Spleen (tissue), 11 donors: Measurements from ENCODE around the gene PHF21B. TPM values are rescaled to one million over a fixed set of nuclear protein-coding genes. Genes with fewer than 3 reads are reported as not detected.

ENCODE experiments used
- DNase-seq: peaks from one replicate; pipeline ENCODE4 v3.0.0-alpha.2; 2020
- H3K27ac ChIP-seq, 8 donors: fragments of 200-600 bp; sonication (generic) in 7 of 8; 1 replicate in 4 of 8; 2 replicates in 4 of 8; pipeline versions ENCODE4 v1.5.0 to v1.8.0; 2016 to 2021; ENCODE audit warnings: inconsistent platforms in 4 of 8, mild to moderate bottlenecking in 4 of 8, moderate library complexity in 1 of 8
- H3K27me3 ChIP-seq, 7 donors: fragments of 200-600 bp; sonication (generic) in 6 of 7; replicated peaks in 1 of 7; 1 replicate in 4 of 7; 2 replicates in 3 of 7; pipeline versions ENCODE4 v1.5.0 to v1.8.0; 2016 to 2021; ENCODE audit warnings: inconsistent platforms in 3 of 7, mild to moderate bottlenecking in 1 of 7
- H3K36me3 ChIP-seq, 6 donors: fragments of 200-600 bp; sonication (generic) in 5 of 6; 1 replicate in 4 of 6; 2 replicates in 2 of 6; pipeline versions ENCODE4 v1.5.0 to v1.8.0; 2016 to 2021; ENCODE audit warnings: inconsistent platforms in 2 of 6
- H3K4me1 ChIP-seq, 6 donors: fragments of 200-600 bp; sonication (generic) in 5 of 6; 1 replicate in 3 of 6; 2 replicates in 3 of 6; pipeline versions ENCODE4 v1.5.0 to v1.8.0; 2016 to 2021; ENCODE audit warnings: inconsistent platforms in 3 of 6
- H3K4me3 ChIP-seq, 8 donors: fragments of 200-600 bp; sonication (generic) in 7 of 8; 1 replicate in 4 of 8; 2 replicates in 4 of 8; pipeline versions ENCODE4 v1.5.0 to v1.8.0; 2016 to 2021; ENCODE audit warnings: inconsistent platforms in 4 of 8, mild to moderate bottlenecking in 4 of 8, moderate library complexity in 2 of 8
- H3K9me3 ChIP-seq, 8 donors: fragments of 200-600 bp; sonication (generic) in 7 of 8; 1 replicate in 4 of 8; 2 replicates in 4 of 8; pipeline versions ENCODE4 v1.5.0 to v1.8.0; 2016 to 2021; ENCODE audit warnings: inconsistent platforms in 4 of 8
- CTCF ChIP-seq, 11 experiments: fragments of 200-600 bp in 7 of 11; fragments of 450-650 bp in 4 of 11; sonication (generic) in 4 of 11; IDR thresholded peaks in 8 of 11; conservative IDR thresholded peaks in 3 of 11; 1 replicate in 7 of 11; 2 replicates in 4 of 11; pipeline versions ENCODE4 v1.4.0 to v1.8.0; 2016 to 2021; ENCODE audit warnings: antibody characterized with exemption in 11 of 11, inconsistent platforms in 4 of 11, mild to moderate bottlenecking in 1 of 11
- POLR2A ChIP-seq, 3 donors: fragments of 450-650 bp; IDR thresholded peaks; one replicate each; pipeline ENCODE4 v1.5.1; 2017; ENCODE audit warnings: antibody characterized with exemption in 3 of 3, mild to moderate bottlenecking in 1 of 3
- POLR2AphosphoS5 ChIP-seq, 3 donors: sonication (generic); formaldehyde crosslinking; IDR thresholded peaks; one replicate each; pipeline ENCODE4 v1.5.1; 2017; ENCODE audit warnings: antibody characterized with exemption in 3 of 3
- WGBS, 5 donors: extraction: QIAGEN DNeasy Blood & Tissue Kit in 3 of 5; methylation state at CpG; one replicate each; pipeline versions ENCODE4 v1.1.5 to v1.1.7; 2013 to 2018; 5-methylcytosine and 5-hydroxymethylcytosine counted together
- intact Hi-C: fragments of 100-400 bp; cut with DNase I; formaldehyde crosslinking; loops from one replicate; pipeline ENCODE4 v1.15.0; 2023; ENCODE audit warnings: low total_unique reads
- polyA plus RNA-seq, 3 donors: library from polyadenylated mRNA; stranded (reverse); fragments of 200-250 nt; gene quantifications; one replicate each; pipeline ENCODE4 v1.2.1, GENCODE V29; 2013
- total RNA-seq, 7 donors: library from RNA; depleted of rRNA in 3 of 7; stranded (reverse); fragments of >200 nt in 3 of 7; fragmentation: NEBNext Ultra II Directional in 4 of 7; extraction: Animal tissue kit (Norgen Biotek cat#: 25700) in 4 of 7; gene quantifications; one replicate each; pipeline versions ENCODE4 v1.1.0 to v1.2.1, GENCODE V29; 2016 to 2021
- donor health status: healthy with polysubstance abuse.
- donor health status: DM: no; HTN: no; CAD: no; lungs with moderate emphysema.
- donor health status: DM: no; HTN: no; CAD: no.
- donor health status: Bipolar disorder and iron deficiency.
- donor health status: healthy.
- donor health status: DM: no; HTN: no; CAD: no.
- donor health status: DM: yes; HTN: yes; CAD: no.

The PHF21B gene
- total and polyA plus RNA-seq, 10 donors, result 0.03 to 0.46 (median 0.09) TPM; not detected in 4

- intact Hi-C loops, result no loop called here
- Histone ChIP-seq H3K4me1 (no peaks in the 10 kb centered on the region), H3K27me3 (peaks cover 0 to 4% (median 0%) of the 10 kb centered on the region in 7 donors), H3K27ac (no peak overlapping the region), H3K36me3 (peaks cover 0 to 10% (median 0%) of the 10 kb centered on the region in 6 donors), H3K9me3 (no peaks in the 10 kb centered on the region), H3K4me3 (no peak overlapping the region)
- 80 to 92% (median 85%) methylated on average over 26 to 31 of the region's 31 CpGs for WGBS, 5 donors
- no peak for DNase-seq
- no peak for TF ChIP-seq CTCF (IDR thresholded peaks at IDR 0.05 in 8 of 11, conservative IDR thresholded peaks at IDR 0.05 in 3 of 11)
- TF ChIP-seq POLR2AphosphoS5 (IDR thresholded peaks at IDR 0.05), result peak in 2 of 3 donors; percentile 14 to 47
Observed at GRCh38 chr22:44865193-44866057, 144.4 kb downstream of the PHF21B start.

GRCh38 chr22:44862981-44863860 lies 146.6 kb downstream of the PHF21B start:
- intact Hi-C loops, result no loop called here
- H3K27ac ChIP-seq, result no peak overlapping the region
- DNase-seq, result no peak

GRCh38 chr22:44862281-44862680 lies 147.5 kb downstream of the PHF21B start:
- WGBS, 5 donors, result 84 to 89% (median 87%) methylated on average over 6 to 11 of the region's 11 CpGs
- TF ChIP-seq POLR2A (IDR thresholded peaks at IDR 0.05), result no peak
- TF ChIP-seq POLR2AphosphoS5 (IDR thresholded peaks at IDR 0.05), result no peak
- no peak for TF ChIP-seq CTCF (IDR thresholded peaks at IDR 0.05 in 8 of 11, conservative IDR thresholded peaks at IDR 0.05 in 3 of 11)
- Histone ChIP-seq H3K27me3 (no peaks in the 10 kb centered on the region), H3K4me1 (no peaks in the 10 kb centered on the region), H3K4me3 (no peak overlapping the region), H3K27ac (no peak overlapping the region), H3K9me3 (no peaks in the 10 kb centered on the region), H3K36me3 (peaks cover 0 to 20% (median 0%) of the 10 kb centered on the region in 6 donors)
- intact Hi-C loops, result no loop called here
- no peak for DNase-seq

More at GRCh38 chr22:44862981-44863860, 146.6 kb downstream of the PHF21B start:
- H3K4me3 ChIP-seq, result no peak overlapping the region
- H3K36me3 ChIP-seq, result peaks cover 0 to 16% (median 0%) of the 10 kb centered on the region in 6 donors
- no peaks in the 10 kb centered on the region for H3K4me1 ChIP-seq
- no peaks in the 10 kb centered on the region for H3K27me3 ChIP-seq
- 77 to 92% (median 86%) methylated on average over 15 to 19 of the region's 19 CpGs for WGBS, 5 donors
- TF ChIP-seq CTCF (IDR thresholded peaks at IDR 0.05 in 8 of 11, conservative IDR thresholded peaks at IDR 0.05 in 3 of 11) (no peak), POLR2AphosphoS5 (IDR thresholded peaks at IDR 0.05) (no peak), POLR2A (IDR thresholded peaks at IDR 0.05) (no peak)
- no peaks in the 10 kb centered on the region for H3K9me3 ChIP-seq
